ENCODE measurements around the gene CTXN2.

Gene CTXN2

DNA sequence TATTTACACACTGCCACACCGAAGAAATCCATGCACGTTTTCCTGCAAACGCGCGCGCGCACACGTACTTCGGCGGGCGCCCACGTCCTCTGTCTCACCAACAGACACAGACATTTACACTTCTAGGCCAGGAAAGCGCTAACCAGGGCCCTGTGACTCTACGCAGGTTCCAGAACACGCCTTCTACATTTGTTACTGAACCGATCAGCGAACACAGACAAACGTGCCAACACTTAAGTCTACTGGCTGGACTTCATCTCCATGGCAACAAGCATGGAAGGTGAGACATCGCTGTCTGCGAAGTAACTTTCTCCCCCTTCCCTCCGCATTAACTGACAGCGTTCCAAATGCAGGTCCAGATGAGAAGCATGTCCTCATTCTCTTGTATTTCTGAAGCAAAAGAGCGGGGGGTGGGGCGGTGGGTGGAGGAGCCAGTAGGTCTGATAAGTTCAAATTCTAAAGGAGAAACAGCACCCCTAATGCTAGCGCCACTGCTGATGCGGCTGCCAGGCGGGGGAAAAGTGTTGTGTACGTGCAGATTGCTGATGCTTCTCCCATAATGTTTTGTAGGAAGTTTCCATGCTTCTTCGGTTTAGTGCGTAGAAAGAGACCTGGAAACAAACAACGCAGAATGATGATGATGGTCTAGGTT lies at the start of gene CTXN2:
TSS of gene CTXN2 (plus strand) at position 92 of the 652 bp plus-strand sequence. CDS start 9,636 bp downstream, outside the sequence.
- no peak for DNase-seq (ENCODE audit: low read depth in 3 of 3)

- DNase-seq (ENCODE audit: low read depth in 3 of 3), result no peak
These were observed 47.6 kb upstream of the CTXN2 start for GRCh38 chr15:48143856-48144255.

- no peak for DNase-seq (ENCODE audit: low read depth in 3 of 3)
These were observed 46.6 kb upstream of the CTXN2 start for GRCh38 chr15:48144889-48145288.

DNA sequence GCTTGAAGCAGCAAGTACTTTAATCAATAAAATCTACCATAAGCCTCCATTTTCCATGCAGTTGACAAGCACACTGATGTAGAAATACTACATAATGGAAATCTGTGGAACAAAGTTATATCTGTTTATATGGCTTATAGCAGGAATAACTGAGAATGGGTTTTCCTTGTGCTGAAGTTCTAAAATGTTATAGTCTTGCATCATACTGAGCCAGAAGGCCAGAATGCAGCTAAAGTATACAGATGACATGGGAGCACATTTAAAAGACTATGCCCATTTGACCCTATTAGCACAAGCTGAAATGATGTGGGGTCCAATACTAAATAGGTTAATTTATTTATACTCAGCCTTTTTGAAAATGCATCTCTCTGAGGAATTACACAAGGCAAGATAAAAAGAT lies 45.5 kb upstream of the CTXN2 start:
- no peak for DNase-seq (ENCODE audit: low read depth in 3 of 3)

DNA sequence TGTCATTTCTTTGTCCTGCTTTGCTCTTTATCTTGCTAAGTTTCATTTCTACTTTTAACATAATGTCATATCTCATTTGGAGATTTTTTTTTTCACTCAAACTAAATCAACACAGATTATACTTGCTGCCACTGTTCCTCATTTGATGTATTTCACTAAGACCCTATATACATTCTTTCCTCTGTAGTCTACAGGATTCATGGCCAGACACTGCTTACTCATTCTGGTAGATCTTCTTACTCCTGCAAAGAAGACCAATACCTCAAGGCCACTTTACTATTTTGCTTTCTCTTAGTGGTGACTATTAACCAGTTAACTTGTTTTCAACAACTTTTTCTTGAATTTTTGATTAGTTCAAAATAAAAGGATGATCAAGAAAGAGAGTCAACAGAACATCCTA lies 44.1 kb upstream of the CTXN2 start:
- DNase-seq (ENCODE audit: low read depth in 3 of 3), result no peak

GRCh38 chr15:48149858-48150257 lies 41.6 kb upstream of the CTXN2 start:
- no peak for DNase-seq (ENCODE audit: low read depth in 3 of 3)

- no peak for DNase-seq (ENCODE audit: low read depth in 3 of 3)
These were observed 37.9 kb upstream of the CTXN2 start for GRCh38 chr15:48153526-48153925.

DNA sequence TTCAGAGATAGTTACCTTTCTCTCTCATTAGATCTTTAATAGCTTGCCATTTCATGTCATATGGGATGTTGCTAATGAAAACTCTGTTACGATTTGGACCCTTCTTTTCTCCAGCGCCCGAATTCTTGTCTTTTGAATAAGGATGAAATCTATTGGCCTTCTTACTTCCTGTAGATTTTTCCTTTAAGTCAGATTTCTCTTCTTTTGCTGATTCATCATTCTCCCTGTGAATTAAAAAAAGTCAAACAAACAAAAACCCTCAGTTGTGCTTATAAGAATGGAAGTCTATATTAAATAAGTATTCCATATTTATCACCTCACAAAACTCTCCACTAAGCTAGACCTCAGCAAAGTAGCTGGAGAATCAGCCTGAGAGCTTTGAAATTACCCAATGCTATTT lies 22.8 kb upstream of the CTXN2 start:
- DNase-seq (ENCODE audit: low read depth in 3 of 3), result no peak

GRCh38 chr15:48170981-48171380 lies 20.5 kb upstream of the CTXN2 start:
- no peak for DNase-seq (ENCODE audit: low read depth in 3 of 3)

DNA sequence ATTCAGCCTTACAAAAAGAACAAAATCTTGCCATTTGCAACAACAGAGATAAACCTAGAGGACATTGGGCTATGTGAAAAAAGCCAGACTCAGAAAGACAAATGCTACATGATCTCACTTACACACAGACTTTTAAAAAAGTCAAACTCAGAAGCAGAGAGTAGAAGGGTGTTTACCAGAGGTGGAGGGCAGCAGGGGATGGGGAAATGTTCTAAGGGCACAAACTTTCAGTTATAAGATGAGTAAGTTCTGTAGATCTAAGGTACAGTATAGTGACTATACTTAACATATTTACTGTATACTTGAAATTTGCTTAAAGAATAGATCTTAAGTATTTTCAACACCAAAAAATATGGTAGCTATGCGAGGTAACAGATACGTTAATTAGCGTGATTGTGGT lies 16.3 kb upstream of the CTXN2 start:
- DNase-seq (ENCODE audit: low read depth in 3 of 3), result no peak

GRCh38 chr15:48176112-48176511 lies 15.4 kb upstream of the CTXN2 start:
- no peak for DNase-seq (ENCODE audit: low read depth in 3 of 3)

GRCh38 chr15:48176957-48177356 lies 14.5 kb upstream of the CTXN2 start:
- DNase-seq (ENCODE audit: low read depth in 3 of 3), result no peak

- peak in 1 of 3 donors; percentile 1 for DNase-seq (ENCODE audit: low read depth in 3 of 3)
These were observed 14.1 kb upstream of the CTXN2 start for GRCh38 chr15:48177383-48177765.

DNA sequence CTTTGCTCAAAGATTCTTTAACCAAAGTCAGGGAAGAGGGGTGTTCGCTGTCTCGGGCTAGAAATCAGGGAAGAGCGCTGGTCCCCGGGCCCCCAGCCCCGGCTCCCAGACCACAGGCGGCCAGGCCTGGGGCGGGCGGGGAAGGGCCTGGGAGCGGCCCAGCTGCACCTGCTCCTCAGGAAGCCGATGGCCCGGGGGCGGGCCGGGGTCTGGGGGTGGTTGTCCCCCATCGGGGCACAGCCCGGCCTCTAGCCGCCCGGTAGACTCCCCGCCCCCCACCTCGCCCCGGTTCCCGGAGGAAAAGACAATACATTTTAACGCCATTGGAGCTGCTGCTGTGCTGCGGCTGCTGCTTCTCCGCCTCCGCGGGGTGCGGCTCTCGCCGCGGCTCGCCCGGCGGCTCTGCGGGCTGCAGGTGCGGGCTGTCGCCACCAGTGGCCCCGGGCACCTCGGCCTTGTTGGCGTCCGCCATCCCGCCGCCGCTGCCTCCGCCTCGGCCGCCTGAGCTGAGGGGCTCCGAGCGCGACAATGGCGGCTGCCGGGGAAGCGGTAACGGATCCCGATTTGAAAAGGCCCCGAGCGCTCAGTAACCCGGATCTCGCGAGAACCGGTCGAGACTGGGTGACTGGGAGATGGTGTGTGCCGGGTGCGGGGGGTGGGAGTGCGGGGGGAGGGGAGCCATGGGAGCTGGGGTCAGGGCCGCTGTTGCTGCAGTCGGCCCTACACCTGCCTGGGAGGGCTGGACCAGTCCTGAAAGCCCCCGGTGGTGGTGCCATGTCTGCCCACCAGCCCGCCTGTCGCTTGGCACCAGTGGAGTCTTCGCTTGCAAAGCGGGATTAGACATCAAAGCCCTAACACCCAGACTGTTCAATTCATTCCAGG lies 13.5 kb upstream of the CTXN2 start, which contains the start of gene MYEF2:
TSS of gene MYEF2 (minus strand) at position 530 of the 882 bp plus-strand sequence. CDS start at position 472, 58 bp downstream.
- DNase-seq (ENCODE audit: low read depth in 3 of 3), result peak; percentile 52 to 72 (median 60)

DNA sequence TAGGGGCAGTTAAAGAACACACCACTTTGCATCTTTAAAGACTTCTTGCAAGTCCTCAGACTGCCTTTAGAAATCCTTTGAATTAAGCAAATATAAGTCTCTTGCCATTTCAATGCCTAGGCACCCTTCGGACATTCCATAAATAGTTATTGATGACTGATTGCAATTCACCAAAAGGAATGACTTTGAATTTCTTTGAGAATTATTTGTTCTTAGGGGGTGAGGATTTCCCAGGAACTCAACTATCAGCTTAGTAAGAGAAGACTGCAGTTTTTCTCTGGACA lies 12.9 kb upstream of the CTXN2 start:
- DNase-seq (ENCODE audit: low read depth in 3 of 3), result no peak

GRCh38 chr15:48182749-48183148 lies 8.7 kb upstream of the CTXN2 start:
- no peak for DNase-seq (ENCODE audit: low read depth in 3 of 3)

DNA sequence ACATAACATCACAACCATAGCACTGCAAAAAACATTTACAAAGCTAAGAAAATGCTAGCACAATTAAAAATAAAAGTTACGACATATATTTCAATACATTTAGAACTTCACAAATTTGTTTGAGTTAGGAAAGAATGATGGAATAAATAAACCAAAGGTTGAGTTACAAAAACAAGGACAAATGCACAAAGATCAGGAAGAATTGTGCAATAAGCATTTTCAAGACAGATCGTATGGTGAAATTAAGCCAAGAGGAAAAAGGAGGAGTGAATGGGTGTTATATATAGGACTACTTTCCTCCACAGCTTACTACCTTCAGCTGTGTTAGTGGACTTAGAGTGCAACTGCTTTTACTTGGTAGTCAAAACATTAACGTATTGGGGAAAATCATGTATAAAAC lies 5.9 kb upstream of the CTXN2 start:
- no peak for DNase-seq (ENCODE audit: low read depth in 3 of 3)

DNA sequence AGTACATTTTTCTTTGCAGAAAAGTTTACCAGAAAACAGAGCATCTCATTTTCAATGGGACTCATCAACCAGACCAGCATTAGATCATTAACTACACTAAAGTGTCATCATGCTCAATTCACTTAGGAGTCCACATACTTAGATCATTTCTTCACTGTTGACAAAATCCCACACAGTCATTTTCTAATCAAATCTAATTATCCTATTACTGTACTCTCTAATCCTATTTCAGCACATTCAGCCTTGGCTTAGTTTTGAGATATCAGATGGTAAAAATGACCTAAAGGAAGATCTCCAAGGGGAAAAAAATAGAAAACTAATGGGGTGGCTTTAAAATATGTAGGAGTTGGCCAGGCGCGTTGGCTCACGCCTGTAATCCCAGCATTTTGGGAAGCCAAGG lies 5.2 kb upstream of the CTXN2 start:
- DNase-seq (ENCODE audit: low read depth in 3 of 3), result no peak

GRCh38 chr15:48190932-48191573 lies 412 bp upstream of the CTXN2 start:
- peak in 1 of 3 donors; percentile 29 for DNase-seq (ENCODE audit: low read depth in 3 of 3)

DNA sequence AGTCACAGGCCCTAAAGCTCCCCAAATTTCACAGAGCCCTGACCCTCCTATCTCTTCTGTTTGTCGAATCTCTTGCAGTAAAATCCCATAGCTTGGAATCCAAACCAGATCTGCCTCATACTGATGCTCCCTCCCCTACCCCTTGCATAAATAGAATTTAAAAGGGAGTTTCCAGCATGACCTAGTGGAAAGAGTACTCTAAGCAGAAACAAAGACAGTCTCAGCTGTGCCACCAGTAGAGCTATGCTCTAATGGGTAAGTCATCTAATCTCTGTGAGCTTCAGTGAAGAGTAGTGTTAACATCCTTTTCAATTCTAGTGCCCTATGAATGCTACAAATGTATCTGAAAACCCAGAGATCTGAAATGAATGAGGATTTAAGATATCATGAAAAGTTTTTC lies 10.6 kb downstream of the CTXN2 start:
- DNase-seq (ENCODE audit: low read depth in 3 of 3), result no peak

GRCh38 chr15:48205981-48206380 lies 14.5 kb downstream of the CTXN2 start, which contains the start of gene SLC12A1:
Gene SLC12A1 (plus strand): TSS chr15:48206302. CDS start chr15:48207720, 1,418 bp downstream.
- DNase-seq (ENCODE audit: low read depth in 3 of 3), result no peak

GRCh38 chr15:48221261-48221660 lies 29.8 kb downstream of the CTXN2 start:
- DNase-seq (ENCODE audit: low read depth in 3 of 3), result no peak

- no peak for DNase-seq (ENCODE audit: low read depth in 3 of 3)
These were observed 30.4 kb downstream of the CTXN2 start for GRCh38 chr15:48221885-48222284.

Measured in stimulated activated CD4-positive, alpha-beta T cell treated with anti-CD3 and anti-CD28 coated beads, TNF-alpha, amount 100 ng/mL, for 48 hours (primary cell).